T-cell (primary cell): ENCODE measurements around the gene STK32B. TPM values are rescaled to one million over a fixed set of nuclear protein-coding genes. Genes with fewer than 3 reads are reported as not detected.

Experiments
- ATAC-seq, 4 experiments: fragments of 200-7000 bp in 3 of 4; fragments of 150-1000 bp in 1 of 4; cut with Tn5 transposase; replicated peaks in 1 of 4; 1 replicate in 3 of 4; 2 replicates in 1 of 4; pipeline ENCODE4 v1.10.0; 2021; ENCODE audit warnings: moderate library complexity in 3 of 4, mild to moderate bottlenecking in 2 of 4, moderate number of reproducible peaks in 1 of 4
- CTCF ChIA-PET, 2 donors: fragments of 300-600 bp; sonication (Branson Sonifier 250); formaldehyde crosslinking; loops; one replicate each; lab custom pipeline; 2022; ENCODE audit warnings: antibody characterized with exemption in 2 of 2; lab: Charles Lee
- POLR2A ChIA-PET, 2 donors: fragments of 300-600 bp; sonication (Branson Sonifier 250); formaldehyde crosslinking; loops; one replicate each; lab custom pipeline; 2022; ENCODE audit warnings: antibody characterized with exemption in 2 of 2; lab: Charles Lee
- DNase-seq, 35 experiments: peaks; one replicate each; pipeline versions ENCODE4 v3.0.0 to v3.0.0-alpha.2; 2013 to 2023
- H3K27ac ChIP-seq: one replicate; pipeline ENCODE4 v1.5.1; 2013; ENCODE audit warnings: low read length
- H3K27me3 ChIP-seq, 2 experiments: replicated peaks in 1 of 2; 1 replicate in 1 of 2; 2 replicates in 1 of 2; pipeline versions ENCODE4 v1.6.1 to v1.7.0; 2013; ENCODE audit warnings: low read length in 1 of 2, mixed read lengths in 1 of 2; ENCODE audit not compliant: control insufficient read depth in 2 of 2, insufficient read depth in 2 of 2; ENCODE audit errors: extremely low read depth in 1 of 2
- H3K36me3 ChIP-seq, 2 donors: 1 replicate in 1 of 2; 2 replicates in 1 of 2; pipeline versions ENCODE4 v1.6.1 to v1.7.0; 2013; ENCODE audit warnings: low read length in 1 of 2; ENCODE audit not compliant: control insufficient read depth in 2 of 2, insufficient read depth in 1 of 2; ENCODE audit errors: extremely low read depth in 1 of 2
- H3K4me1 ChIP-seq, 2 experiments: 1 replicate in 1 of 2; 2 replicates in 1 of 2; pipeline versions ENCODE4 v1.6.1 to v1.7.0; 2013; ENCODE audit warnings: low read length in 2 of 2, mixed read lengths in 1 of 2; ENCODE audit not compliant: insufficient read depth in 2 of 2, control insufficient read depth in 1 of 2; ENCODE audit errors: extremely low read depth in 1 of 2
- H3K4me3 ChIP-seq, 2 donors: 1 replicate in 1 of 2; 2 replicates in 1 of 2; pipeline versions ENCODE4 v1.5.1 to v1.7.0; 2013; ENCODE audit warnings: mild to moderate bottlenecking in 2 of 2, low read length in 1 of 2, moderate library complexity in 1 of 2; ENCODE audit not compliant: control insufficient read depth in 1 of 2; ENCODE audit errors: extremely low read depth in 1 of 2
- H3K9me3 ChIP-seq: 2 replicates; pipeline ENCODE4 v1.7.0; 2013
- H3K27ac Mint-ChIP-seq, 2 donors: one replicate each; pipeline ENCODE4 v1.8.0; 2020 to 2021; ENCODE audit warnings: mild to moderate bottlenecking in 2 of 2, mixed read lengths in 2 of 2
- H3K27me3 Mint-ChIP-seq, 2 donors: one replicate each; pipeline ENCODE4 v1.8.0; 2021 to 2022; ENCODE audit warnings: mixed read lengths in 2 of 2
- H3K36me3 Mint-ChIP-seq: one replicate; pipeline ENCODE4 v1.8.0; 2021; ENCODE audit warnings: mixed read lengths
- H3K4me1 Mint-ChIP-seq, 3 donors: one replicate each; pipeline ENCODE4 v1.8.0; 2020 to 2022; ENCODE audit warnings: mixed read lengths in 3 of 3, mild to moderate bottlenecking in 1 of 3
- H3K4me3 Mint-ChIP-seq, 3 donors: one replicate each; pipeline ENCODE4 v1.8.0; 2020 to 2022; ENCODE audit warnings: mild to moderate bottlenecking in 3 of 3, mixed read lengths in 3 of 3, moderate library complexity in 3 of 3
- H3K9me3 Mint-ChIP-seq, 3 donors: one replicate each; pipeline ENCODE4 v1.8.0; 2020 to 2022; ENCODE audit warnings: mixed read lengths in 3 of 3
- WGBS: methylation state at CpG from one replicate; pipeline ENCODE4 v1.1.5; 2013; ENCODE audit warnings: missing lambda C conversion rate; ENCODE audit not compliant: insufficient coverage; 5-methylcytosine and 5-hydroxymethylcytosine counted together
- total RNA-seq, 35 experiments: library from RNA in 6 of 35; stranded (reverse) in 6 of 35; fragments of 120-200 nt in 1 of 35; gene quantifications; one replicate each; pipeline versions ENCODE4 v1.2.1 to v1.2.4 and lab custom pipeline; 2013 to 2026

Gene STK32B
- total RNA-seq, 5 donors from 2014 or later (not counting 1 experiment from before 2014, with no cell fraction given), result 0.12 to 0.20 (median 0.15) TPM; not detected in 2

GRCh38 chr4:5528031-5528436 lies 476.8 kb downstream of the STK32B start:
- no peaks in the 10 kb centered on the region for H3K9me3 ChIP-seq
- H3K27me3 Mint-ChIP-seq, result peaks cover 0 to 10% of the 10 kb centered on the region in 2 donors
- ChIA-PET POLR2A (no interaction called here), CTCF (no interaction called here)
- peaks cover 0 to 5% of the 10 kb centered on the region in 2 experiments for H3K27me3 ChIP-seq
- no peaks in the 10 kb centered on the region for H3K36me3 Mint-ChIP-seq
- H3K4me3 Mint-ChIP-seq, result no peak overlapping the region
- WGBS, result 94% methylated on average over 4 of the region's 4 CpGs
- H3K9me3 Mint-ChIP-seq, result peaks cover 0 to 20% (median 9%) of the 10 kb centered on the region in 3 donors
- no peak overlapping the region for H3K4me3 ChIP-seq
- DNase-seq, result no peak
- H3K27ac ChIP-seq, result no peak overlapping the region
- H3K27ac Mint-ChIP-seq, result no peak overlapping the region
- no peaks in the 10 kb centered on the region for H3K4me1 ChIP-seq
- H3K4me1 Mint-ChIP-seq, result no peaks in the 10 kb centered on the region
- no peaks in the 10 kb centered on the region for H3K36me3 ChIP-seq
- ATAC-seq, result no peak

GRCh38 chr4:5532100-5532499 lies 480.8 kb downstream of the STK32B start:
- Mint-ChIP-seq H3K9me3 (peaks cover 0 to 19% (median 14%) of the 10 kb centered on the region in 3 donors), H3K36me3 (peaks cover 3% of the 10 kb centered on the region), H3K27me3 (peaks cover 0 to 7% of the 10 kb centered on the region in 2 donors), H3K27ac (no peak overlapping the region), H3K4me1 (peaks cover 0 to 2% (median 0%) of the 10 kb centered on the region in 3 donors), H3K4me3 (no peak overlapping the region)
- H3K4me1 ChIP-seq, result peaks cover 0 to 7% of the 10 kb centered on the region in 2 experiments
- H3K9me3 ChIP-seq, result no peaks in the 10 kb centered on the region
- CTCF ChIA-PET, result no interaction called here
- WGBS, result 100% methylated on average over 1 of the region's 2 CpGs
- H3K36me3 ChIP-seq, result no peaks in the 10 kb centered on the region
- no peak for DNase-seq
- no peak overlapping the region for H3K27ac ChIP-seq
- POLR2A ChIA-PET, result no interaction called here
- no peak overlapping the region for H3K4me3 ChIP-seq
- peaks cover 0 to 5% of the 10 kb centered on the region in 2 experiments for H3K27me3 ChIP-seq
- ATAC-seq, result no peak

- Mint-ChIP-seq H3K9me3 (peaks cover 0 to 5% (median 4%) of the 10 kb centered on the region in 3 donors), H3K36me3 (peaks cover 3% of the 10 kb centered on the region), H3K4me3 (no peak overlapping the region), H3K27me3 (no peaks in the 10 kb centered on the region), H3K27ac (no peak overlapping the region), H3K4me1 (no peaks in the 10 kb centered on the region)
- Histone ChIP-seq H3K27ac (no peak overlapping the region), H3K4me3 (no peak overlapping the region), H3K4me1 (no peaks in the 10 kb centered on the region), H3K9me3 (no peaks in the 10 kb centered on the region), H3K36me3 (no peaks in the 10 kb centered on the region), H3K27me3 (peaks cover 0 to 5% of the 10 kb centered on the region in 2 experiments)
- WGBS, result 80% methylated on average over 1 of the region's 2 CpGs
- no peak for DNase-seq
- no peak for ATAC-seq
- POLR2A ChIA-PET, result no interaction called here
- CTCF ChIA-PET, result no interaction called here
Observed at GRCh38 chr4:5539584-5539983, 488.3 kb downstream of the STK32B start.

GRCh38 chr4:5541169-5541568 lies 489.9 kb downstream of the STK32B start:
- Histone ChIP-seq H3K4me1 (no peaks in the 10 kb centered on the region), H3K27me3 (peaks cover 0 to 5% of the 10 kb centered on the region in 2 experiments), H3K27ac (no peak overlapping the region), H3K9me3 (no peaks in the 10 kb centered on the region), H3K4me3 (no peak overlapping the region), H3K36me3 (no peaks in the 10 kb centered on the region)
- ATAC-seq (no peak), DNase-seq (no peak)
- H3K4me1 Mint-ChIP-seq, result no peaks in the 10 kb centered on the region
- no peak overlapping the region for H3K4me3 Mint-ChIP-seq
- WGBS, result 88% methylated on average over 6 of the region's 10 CpGs
- H3K9me3 Mint-ChIP-seq, result no peaks in the 10 kb centered on the region
- POLR2A ChIA-PET, result no interaction called here
- no peak overlapping the region for H3K27ac Mint-ChIP-seq
- H3K36me3 Mint-ChIP-seq, result no peaks in the 10 kb centered on the region
- H3K27me3 Mint-ChIP-seq, result no peaks in the 10 kb centered on the region
- CTCF ChIA-PET, result no interaction called here

GRCh38 chr4:5543681-5544080 lies 492.4 kb downstream of the STK32B start:
- no peaks in the 10 kb centered on the region for H3K9me3 Mint-ChIP-seq
- Histone ChIP-seq H3K9me3 (no peaks in the 10 kb centered on the region), H3K27me3 (peaks cover 0 to 5% of the 10 kb centered on the region in 2 experiments), H3K4me3 (no peak overlapping the region), H3K4me1 (no peaks in the 10 kb centered on the region), H3K36me3 (no peaks in the 10 kb centered on the region), H3K27ac (no peak overlapping the region)
- CTCF ChIA-PET, result no interaction called here
- POLR2A ChIA-PET, result no interaction called here
- H3K36me3 Mint-ChIP-seq, result no peaks in the 10 kb centered on the region
- H3K4me3 Mint-ChIP-seq, result no peak overlapping the region
- no peaks in the 10 kb centered on the region for H3K27me3 Mint-ChIP-seq
- ATAC-seq, result no peak
- no peak overlapping the region for H3K27ac Mint-ChIP-seq
- H3K4me1 Mint-ChIP-seq, result no peaks in the 10 kb centered on the region
- 79% methylated on average over 3 of the region's 8 CpGs for WGBS
- no peak for DNase-seq

- POLR2A ChIA-PET, result no interaction called here
- Histone ChIP-seq H3K36me3 (no peaks in the 10 kb centered on the region), H3K4me3 (no peak overlapping the region), H3K4me1 (no peaks in the 10 kb centered on the region), H3K27ac (no peak overlapping the region), H3K27me3 (peaks cover 0 to 5% of the 10 kb centered on the region in 2 experiments), H3K9me3 (no peaks in the 10 kb centered on the region)
- H3K4me3 Mint-ChIP-seq, result no peak overlapping the region
- peaks cover 1 to 2% (median 2%) of the 10 kb centered on the region in 3 donors for H3K9me3 Mint-ChIP-seq
- H3K4me1 Mint-ChIP-seq, result no peaks in the 10 kb centered on the region
- no peak overlapping the region for H3K27ac Mint-ChIP-seq
- peaks cover 2% of the 10 kb centered on the region for H3K36me3 Mint-ChIP-seq
- H3K27me3 Mint-ChIP-seq, result no peaks in the 10 kb centered on the region
- 90% methylated on average over 2 of the region's 5 CpGs for WGBS
- CTCF ChIA-PET, result no interaction called here
- ATAC-seq, result no peak
- no peak for DNase-seq
Observed at GRCh38 chr4:5544762-5545161, 493.5 kb downstream of the STK32B start.

- Histone ChIP-seq H3K27me3 (peaks cover 0 to 5% of the 10 kb centered on the region in 2 experiments), H3K27ac (no peak overlapping the region), H3K4me3 (no peak overlapping the region), H3K36me3 (no peaks in the 10 kb centered on the region), H3K9me3 (no peaks in the 10 kb centered on the region), H3K4me1 (no peaks in the 10 kb centered on the region)
- H3K27me3 Mint-ChIP-seq, result no peaks in the 10 kb centered on the region
- H3K27ac Mint-ChIP-seq, result no peak overlapping the region
- DNase-seq, result no peak
- POLR2A ChIA-PET, result no interaction called here
- no peaks in the 10 kb centered on the region for H3K4me1 Mint-ChIP-seq
- no CpG with 5 or more reads among the region's 2 CpGs for WGBS
- ATAC-seq, result no peak
- H3K9me3 Mint-ChIP-seq, result peaks cover 4 to 8% (median 6%) of the 10 kb centered on the region in 3 donors
- CTCF ChIA-PET, result no interaction called here
- peaks cover 6% of the 10 kb centered on the region for H3K36me3 Mint-ChIP-seq
- no peak overlapping the region for H3K4me3 Mint-ChIP-seq
Observed at GRCh38 chr4:5545271-5545670, 494.0 kb downstream of the STK32B start.
